HEK293 (cell line): Measurements from ENCODE around the gene GRIK2.

ENCODE experiments used
- ZNF133 ChIP-seq: fragments of 450-650 bp; formaldehyde crosslinking; IDR thresholded peaks from 2 replicates; pipeline ENCODE4 v1.5.1; 2016; ENCODE audit warnings: missing biosample characterization, missing genetic modification characterization
- ZNF530 ChIP-seq: fragments of 450-650 bp; formaldehyde crosslinking; IDR thresholded peaks from 2 replicates; pipeline ENCODE4 v1.5.1; 2016; ENCODE audit warnings: low read depth, missing biosample characterization, missing genetic modification characterization
- ZNF600 ChIP-seq: fragments of 450-650 bp; formaldehyde crosslinking; IDR thresholded peaks from 2 replicates; pipeline ENCODE4 v1.5.1; 2016; ENCODE audit warnings: missing biosample characterization, missing genetic modification characterization
- TF ChIP-seq, protein P1 (sequence below): fragments of 450-650 bp; formaldehyde crosslinking; IDR thresholded peaks from 2 replicates; pipeline ENCODE4 v1.5.1; 2016; ENCODE audit warnings: missing biosample characterization, missing genetic modification characterization

DNA sequence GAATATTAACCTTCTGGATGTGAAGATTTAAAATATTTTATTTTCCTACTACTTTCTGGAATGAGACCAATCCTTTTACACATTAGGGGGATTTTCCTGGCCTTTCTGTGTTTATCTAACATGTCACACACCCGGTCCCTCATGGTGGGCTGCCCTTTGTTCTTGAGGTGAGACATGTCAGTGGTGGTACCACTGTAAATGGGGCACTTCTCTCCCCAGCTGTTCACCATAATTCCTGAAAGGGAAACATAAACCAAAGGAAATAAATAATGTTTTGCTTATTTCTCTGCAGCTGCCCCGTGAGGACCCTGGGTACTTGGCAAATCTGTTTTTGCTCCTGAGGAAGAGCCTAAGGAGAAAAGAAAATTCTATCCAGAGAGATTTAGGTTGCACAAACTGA is 41.1 kb downstream of the GRIK2 start:
- TF ChIP-seq ZNF600 (tag by site-specific recombination), result no peak
- no peak for TF ChIP-seq ZNF530 (tag by site-specific recombination)
- TF ChIP-seq, protein P1, sequence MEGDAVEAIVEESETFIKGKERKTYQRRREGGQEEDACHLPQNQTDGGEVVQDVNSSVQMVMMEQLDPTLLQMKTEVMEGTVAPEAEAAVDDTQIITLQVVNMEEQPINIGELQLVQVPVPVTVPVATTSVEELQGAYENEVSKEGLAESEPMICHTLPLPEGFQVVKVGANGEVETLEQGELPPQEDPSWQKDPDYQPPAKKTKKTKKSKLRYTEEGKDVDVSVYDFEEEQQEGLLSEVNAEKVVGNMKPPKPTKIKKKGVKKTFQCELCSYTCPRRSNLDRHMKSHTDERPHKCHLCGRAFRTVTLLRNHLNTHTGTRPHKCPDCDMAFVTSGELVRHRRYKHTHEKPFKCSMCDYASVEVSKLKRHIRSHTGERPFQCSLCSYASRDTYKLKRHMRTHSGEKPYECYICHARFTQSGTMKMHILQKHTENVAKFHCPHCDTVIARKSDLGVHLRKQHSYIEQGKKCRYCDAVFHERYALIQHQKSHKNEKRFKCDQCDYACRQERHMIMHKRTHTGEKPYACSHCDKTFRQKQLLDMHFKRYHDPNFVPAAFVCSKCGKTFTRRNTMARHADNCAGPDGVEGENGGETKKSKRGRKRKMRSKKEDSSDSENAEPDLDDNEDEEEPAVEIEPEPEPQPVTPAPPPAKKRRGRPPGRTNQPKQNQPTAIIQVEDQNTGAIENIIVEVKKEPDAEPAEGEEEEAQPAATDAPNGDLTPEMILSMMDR, result no peak
- TF ChIP-seq ZNF133 (tag by site-specific recombination), result no peak
